Measurements from ENCODE around the gene SLC9A5.
A peak's percentile ranks its signal among the peaks of the same experiment; 100 is the strongest.

The SLC9A5 gene

DNA sequence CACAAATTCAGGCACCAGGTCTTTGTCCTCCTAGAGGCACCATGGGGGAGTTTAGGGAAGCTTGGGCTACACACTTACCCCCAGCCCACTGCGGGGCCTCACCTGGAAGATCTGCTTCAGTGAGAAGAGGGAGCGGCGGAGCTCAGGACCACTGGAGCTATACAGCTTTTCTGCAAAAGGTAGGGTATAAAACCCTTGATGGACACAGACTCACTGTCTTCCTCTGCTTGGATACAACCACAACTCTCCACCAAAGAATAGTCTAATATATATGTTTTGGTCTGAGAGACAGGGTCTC lies 10.6 kb upstream of the SLC9A5 start:
- DNase-seq (ENCODE audit: low read depth in 2 of 2, low spot score in 1 of 2) = no peak

- no peak for DNase-seq (ENCODE audit: low read depth in 2 of 2, low spot score in 1 of 2)
Observed at GRCh38 chr16:67238806-67239470, 9.8 kb upstream of the SLC9A5 start.

DNA sequence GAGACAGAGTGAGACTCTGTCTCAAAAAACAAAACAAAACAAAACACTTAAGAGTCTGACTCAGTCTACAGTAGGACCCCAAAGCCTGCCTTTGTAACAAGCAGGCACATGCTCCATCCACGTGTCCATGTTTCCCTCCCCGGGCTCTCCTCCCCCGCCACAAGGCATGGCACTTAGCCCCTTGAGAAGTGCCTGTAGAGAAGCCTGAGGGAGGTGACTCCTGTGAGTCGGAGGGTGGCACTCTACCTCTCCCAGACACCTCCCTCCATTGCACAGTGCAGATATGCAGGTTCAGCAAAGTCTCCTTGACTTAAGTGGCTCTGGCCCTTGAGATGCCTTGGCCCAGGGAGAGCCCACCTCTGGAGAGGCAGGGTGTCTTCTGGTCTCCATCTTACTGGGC lies 8.3 kb upstream of the SLC9A5 start:
- DNase-seq (ENCODE audit: low read depth in 2 of 2, low spot score in 1 of 2) = no peak

GRCh38 chr16:67241008-67241900 lies 7.5 kb upstream of the SLC9A5 start:
- DNase-seq (ENCODE audit: low read depth in 2 of 2, low spot score in 1 of 2) = no peak

DNA sequence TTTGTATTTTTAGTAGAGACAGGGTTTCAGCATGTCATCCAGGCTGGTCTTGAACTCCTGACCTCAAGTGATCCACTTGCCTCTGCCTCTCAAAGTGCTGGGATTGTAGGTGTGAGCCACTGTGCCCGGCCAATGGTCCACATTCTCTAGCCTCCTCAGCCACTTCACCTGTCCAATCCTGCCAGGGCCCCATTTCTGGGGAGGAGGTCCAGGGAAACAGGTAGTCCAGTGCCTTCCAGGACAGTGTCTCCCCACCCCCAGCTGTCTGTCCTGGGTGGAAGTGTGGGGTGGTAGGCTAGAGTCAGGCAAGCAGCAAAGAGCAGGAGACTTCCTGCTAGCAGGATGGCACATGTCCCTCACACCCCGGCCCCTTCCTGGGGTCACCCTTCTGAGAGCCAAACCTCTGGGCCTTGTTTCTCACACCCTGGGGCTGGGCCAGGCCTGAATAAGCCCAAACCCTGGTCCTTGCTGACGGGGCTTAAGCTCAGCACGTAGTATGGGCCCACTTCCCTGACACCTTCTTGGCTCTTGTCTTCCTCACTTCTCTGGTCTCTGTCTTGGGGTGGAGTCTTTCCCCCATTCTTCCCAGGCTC lies 6.5 kb upstream of the SLC9A5 start:
- no peak for DNase-seq (ENCODE audit: low read depth in 2 of 2, low spot score in 1 of 2)

DNA sequence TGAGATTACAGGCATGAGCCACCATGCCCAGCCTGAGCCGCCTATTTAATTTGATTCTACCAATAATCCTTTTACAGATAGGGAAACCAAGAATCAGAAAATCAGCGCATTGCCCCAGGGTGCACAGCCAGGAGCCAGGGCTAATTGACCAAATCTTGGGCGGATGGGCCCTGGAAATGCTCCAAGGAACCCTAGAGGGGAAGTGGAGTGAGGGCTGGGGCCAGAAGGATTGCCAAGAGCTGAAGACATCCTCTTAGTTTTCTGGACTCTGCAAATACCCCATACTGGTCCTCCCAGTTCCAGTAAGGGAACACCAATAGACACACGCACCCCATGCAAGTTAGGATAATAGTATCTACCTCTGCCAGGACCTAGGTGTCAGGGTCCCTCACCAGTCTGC lies 5.3 kb upstream of the SLC9A5 start:
- DNase-seq (ENCODE audit: low read depth in 2 of 2, low spot score in 1 of 2) = no peak

DNA sequence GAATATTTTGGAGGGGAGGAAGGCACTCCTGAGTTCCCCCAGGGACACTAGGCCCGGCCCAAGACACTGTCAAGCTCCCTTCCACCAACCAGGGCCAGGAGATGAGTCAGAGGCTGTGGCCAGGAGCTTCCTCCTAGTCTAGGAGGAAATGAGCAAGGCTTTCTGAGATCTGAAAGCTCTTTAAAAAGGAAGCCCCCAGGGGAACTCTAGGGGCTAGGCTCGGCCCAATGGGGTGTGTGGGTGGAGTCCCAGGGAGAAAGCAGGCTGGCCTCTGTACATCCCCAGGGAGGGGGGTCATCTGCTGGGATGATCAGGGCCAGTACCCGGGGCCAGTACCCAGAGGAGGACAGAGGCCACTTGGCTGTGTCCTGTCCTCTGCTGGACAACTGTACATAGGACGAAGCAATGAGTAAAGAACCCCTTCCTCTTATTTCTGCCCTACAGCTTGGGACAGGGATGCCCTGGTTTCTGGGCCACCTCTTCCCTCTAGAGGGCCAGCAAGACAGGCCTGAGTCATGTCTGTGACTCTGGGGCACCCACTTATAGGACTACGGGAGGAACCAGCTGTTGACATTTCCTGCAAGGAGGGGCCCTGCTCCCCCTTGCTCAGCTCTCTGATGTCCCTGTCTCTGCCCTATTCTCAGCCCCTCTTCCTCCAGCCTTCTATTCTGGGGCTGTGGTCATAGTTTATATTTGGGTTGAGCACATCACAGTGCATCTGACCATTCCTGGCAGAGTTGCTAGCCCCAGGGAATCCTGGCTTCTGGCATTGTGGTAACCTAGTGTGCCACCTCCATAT lies 4.2 kb upstream of the SLC9A5 start:
- DNase-seq (ENCODE audit: low read depth in 2 of 2, low spot score in 1 of 2) = peak; percentile 62 to 73

DNA sequence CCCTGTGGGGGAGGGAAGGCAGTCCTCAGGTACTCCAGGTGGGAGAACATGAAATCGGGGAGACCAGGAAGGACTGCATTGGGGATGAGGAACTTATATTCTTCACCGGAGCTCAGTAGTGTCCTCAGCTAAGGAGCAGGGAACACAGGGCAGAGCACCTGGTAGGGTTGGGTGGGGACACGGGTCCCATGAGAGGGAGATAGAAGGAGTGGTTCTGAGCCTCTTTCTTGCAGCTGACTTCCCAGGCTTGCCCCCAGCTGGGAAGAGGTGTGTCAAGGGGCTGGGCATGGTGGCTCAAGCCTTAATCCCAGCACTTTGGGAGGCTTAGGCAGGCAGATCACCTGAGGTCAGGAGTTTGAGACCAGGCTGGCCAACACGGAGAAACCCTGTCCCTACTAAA lies 3.6 kb upstream of the SLC9A5 start:
- DNase-seq (ENCODE audit: low read depth in 2 of 2, low spot score in 1 of 2) = no peak

DNA sequence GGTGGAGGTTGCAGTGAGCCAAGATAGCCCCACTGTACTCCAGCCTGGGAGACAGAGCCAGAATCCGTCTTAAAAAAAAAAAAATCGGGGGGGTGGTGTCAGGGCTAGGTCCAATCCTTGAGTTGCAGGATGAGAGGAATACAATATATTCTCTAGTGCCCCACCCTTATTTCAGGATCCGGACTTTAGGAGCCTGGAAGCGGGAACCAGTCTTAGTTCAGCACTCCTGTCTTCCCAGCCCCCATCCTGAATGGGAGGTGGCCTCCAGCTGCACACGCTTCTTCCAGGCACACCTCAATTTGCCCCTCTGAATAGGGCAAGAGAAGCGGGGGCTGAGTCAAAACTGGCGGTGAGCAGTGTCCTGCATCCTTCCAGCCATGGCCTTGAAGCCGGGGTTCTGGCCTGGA lies 3.1 kb upstream of the SLC9A5 start:
- DNase-seq (ENCODE audit: low read depth in 2 of 2, low spot score in 1 of 2) = no peak

DNA sequence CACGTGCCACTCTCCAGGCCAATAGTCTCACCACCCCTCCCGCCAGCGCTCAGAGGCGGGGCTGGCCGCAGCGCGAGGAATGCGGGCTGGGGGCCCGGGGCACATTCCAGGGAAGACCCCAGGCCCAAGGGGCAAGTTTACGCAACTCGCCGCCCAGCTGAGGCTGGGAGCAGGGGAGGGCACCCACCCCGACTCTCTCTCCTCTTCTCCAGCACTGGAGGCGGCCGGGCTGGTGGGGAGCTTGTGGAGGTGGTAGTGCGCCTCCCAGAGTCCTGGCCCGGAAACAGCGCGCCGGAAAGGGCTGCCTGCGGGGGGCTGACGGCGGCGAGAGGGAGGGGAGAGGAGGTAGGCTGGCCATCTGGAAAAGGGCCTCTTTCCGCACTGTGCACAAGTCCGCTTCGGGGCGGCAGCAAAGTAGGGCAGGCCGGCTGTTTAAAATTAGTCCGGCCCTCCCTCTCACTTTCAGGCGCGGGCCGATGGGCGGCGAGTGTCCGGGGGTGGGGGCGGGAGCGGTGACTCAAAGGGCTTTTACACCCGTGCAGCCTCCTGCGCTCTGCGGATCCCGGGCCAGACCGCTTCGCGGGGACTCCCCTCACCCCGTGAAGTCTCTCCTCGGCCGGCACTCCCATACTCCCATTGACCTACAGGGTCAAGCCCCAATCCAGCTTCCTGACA lies 2.6 kb upstream of the SLC9A5 start:
- peak in 1 of 2 donors; percentile 36 for DNase-seq (ENCODE audit: low read depth in 2 of 2, low spot score in 1 of 2)

DNA sequence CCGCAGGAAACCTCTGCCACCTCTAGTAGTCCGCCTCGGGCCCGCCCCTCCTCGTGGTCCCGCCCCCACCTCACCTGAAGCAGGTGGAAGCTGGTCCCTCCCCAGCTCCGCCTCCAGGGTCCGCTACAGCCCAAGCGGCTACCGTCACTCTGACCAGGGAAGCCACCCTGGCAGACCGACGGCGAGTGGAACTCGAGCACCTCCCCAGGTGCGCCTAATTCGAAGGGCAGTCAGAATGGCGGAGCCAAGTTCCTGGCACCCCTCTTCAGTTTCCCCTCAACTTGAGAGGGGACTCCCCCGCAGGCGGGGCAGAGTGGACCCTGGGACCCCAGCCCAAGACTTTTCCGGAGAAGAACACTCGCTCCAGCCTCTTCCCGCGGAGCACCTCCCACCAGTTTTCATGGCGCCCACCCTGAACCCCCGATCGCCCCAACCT lies 2.0 kb upstream of the SLC9A5 start:
- DNase-seq (ENCODE audit: low read depth in 2 of 2, low spot score in 1 of 2) = no peak

DNA sequence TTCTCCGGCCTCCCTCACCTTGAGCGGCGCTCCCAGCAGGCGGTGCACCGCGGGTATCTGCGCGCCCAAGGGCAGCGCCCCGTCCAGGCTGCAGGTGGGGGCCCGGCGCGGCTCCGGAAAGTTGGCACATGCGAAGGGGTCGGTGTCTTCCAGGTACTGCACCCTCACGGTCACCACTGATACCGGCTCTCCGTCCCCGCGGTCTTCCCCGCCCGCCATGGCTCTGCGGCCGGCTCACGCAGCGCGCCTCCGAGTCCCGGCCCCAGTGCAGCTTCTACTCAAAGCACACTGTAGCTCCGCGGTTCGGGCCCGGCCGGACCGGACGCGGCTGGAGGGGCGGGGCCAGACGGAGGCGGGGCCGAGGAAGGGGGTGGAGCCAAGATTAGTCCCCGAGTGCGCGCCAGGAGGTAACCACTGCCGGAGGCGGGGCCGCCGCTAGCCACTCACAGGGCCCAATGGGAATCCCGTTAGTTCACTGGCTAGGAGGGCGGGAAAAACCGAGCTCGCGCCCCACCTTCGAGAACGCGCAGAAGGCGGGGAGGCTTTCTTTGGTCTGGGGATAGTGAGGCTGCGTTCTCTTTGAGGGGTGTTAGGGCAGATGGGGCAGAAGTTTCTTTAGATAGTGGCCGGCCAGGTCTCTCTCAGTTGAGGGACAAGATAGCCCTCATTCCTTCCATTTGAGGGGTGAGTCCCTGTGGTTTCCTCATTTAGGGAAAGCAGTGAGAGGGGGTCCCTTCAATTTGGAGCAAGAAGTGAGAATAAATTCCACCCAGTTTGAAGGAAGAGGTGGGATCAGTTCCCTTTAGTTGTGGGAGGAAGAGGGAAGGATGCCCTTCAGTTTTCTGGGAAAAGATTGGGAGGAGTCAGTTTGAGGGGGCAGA lies 1.3 kb upstream of the SLC9A5 start, which contains the start of gene FHOD1:
FHOD1 (minus strand) TSS at position 290 of the 881 bp plus-strand sequence; CDS start at position 219, 71 bp downstream.
- peak; percentile 86 to 92 for DNase-seq (ENCODE audit: low read depth in 2 of 2, low spot score in 1 of 2)

DNA sequence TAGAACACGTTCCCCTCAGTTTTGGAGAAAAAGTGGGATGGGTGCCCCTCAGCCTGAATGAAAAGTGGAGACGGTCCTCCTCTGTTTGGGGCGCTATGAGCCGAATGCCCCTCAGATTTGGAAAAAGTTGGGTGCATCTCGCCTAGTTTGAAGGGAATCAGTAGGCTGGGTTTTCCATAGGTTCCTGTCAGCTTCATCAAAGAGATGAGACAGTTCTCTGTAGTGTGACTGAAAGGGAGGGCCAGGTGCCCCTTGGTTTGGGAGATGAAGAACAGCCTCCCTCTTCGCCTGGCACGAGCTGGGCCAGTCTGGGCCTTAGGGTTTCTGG lies 742 bp upstream of the SLC9A5 start:
- no peak for DNase-seq (ENCODE audit: low read depth in 2 of 2, low spot score in 1 of 2)

DNA sequence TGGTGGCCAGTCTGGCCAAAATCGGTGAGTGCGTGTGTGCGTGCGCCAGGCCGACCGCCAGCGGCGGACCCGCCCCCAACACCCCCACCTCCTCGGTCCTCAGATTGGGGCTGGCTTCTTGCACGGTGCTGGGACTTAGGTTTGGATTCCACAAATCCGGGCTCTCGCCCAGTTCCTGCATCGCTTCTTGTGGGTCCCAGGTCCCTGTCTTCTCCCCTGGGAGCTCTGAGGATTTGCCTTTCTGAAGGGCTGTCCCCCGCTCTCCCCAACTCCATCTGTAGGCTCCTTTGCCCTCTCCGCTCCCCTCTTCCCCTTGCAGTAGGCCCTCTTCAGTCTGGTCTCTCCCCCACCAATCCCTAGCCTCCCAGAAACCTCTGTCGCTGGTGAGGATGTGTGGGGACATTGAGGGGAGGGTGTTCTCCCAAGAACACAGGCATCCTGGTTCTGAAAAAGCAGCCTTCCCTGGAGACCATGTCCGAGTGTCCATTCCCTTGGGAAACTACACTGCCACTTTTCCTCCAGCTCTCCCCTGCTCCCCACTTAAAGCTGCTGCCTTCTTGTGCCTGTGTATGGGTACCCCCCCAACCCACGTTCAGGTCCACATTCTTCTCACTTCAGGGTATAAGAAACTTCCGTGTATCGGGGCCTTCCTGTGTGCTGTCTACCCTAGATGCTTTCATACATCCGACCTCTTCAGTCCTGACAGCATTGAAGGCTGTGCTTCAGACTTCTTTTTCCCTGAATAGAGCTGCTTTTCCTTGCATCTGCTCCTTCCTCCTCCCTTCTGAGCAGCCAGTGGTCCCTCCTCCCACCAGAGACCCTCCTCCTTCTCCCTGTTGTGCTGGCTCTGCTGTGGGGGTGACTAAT lies 632 bp downstream of the SLC9A5 start:
- no peak for DNase-seq (ENCODE audit: low read depth in 2 of 2, low spot score in 1 of 2)

- no peak for DNase-seq (ENCODE audit: low read depth in 2 of 2, low spot score in 1 of 2)
Observed at GRCh38 chr16:67250045-67250327, 1.2 kb downstream of the SLC9A5 start.

- DNase-seq (ENCODE audit: low read depth in 2 of 2, low spot score in 1 of 2) = no peak
Observed at GRCh38 chr16:67252609-67253497, 4.1 kb downstream of the SLC9A5 start.

DNA sequence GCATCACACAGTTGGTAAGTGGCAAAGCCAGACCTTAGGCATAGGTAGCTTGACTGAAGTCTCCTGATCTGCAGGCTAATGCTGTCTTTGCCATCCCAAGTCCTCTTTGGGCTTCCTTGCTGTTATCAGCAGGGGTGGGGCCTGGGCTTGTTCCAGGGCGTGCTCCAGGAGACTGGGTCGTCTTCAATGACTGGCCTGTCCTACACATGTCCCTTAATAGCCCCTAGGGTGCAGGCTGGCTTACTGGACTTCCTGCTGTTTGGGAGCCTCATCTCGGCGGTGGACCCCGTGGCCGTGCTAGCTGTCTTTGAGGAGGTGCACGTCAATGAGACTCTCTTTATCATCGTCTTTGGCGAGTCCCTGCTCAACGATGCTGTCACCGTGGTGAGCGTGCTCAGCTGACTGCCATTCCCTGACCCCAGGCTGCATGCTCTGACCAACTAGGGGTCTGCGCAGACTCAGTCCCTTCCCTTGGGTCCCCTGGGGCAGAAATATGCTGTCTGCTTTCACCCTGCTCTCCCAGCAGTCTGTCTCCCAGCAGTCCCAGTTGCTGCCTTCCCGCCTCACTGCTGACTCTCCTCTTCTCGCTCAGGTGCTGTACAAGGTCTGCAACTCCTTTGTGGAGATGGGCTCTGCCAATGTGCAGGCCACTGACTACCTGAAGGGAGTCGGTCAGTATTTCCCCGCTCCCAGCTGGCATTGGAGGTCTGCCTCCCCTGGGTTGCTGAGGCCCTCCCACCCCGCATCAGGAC lies 6.2 kb downstream of the SLC9A5 start:
- DNase-seq (ENCODE audit: low read depth in 2 of 2, low spot score in 1 of 2) = no peak

All from stimulated activated CD8-positive, alpha-beta memory T cell treated with anti-CD3 and anti-CD28 coated beads, Interleukin-4, amount 100 ng/mL, for 4 hours (primary cell).